Measurements from ENCODE around the gene HSD11B1L.

- TF ChIP-seq POLR2AphosphoS5 (IDR thresholded peaks at IDR 0.05; ENCODE audit: low read depth, low read length) (no peak), REST (IDR thresholded peaks at IDR 0.05; ENCODE audit: insufficient read depth in 1 of 2, low read depth in 2 of 2, low read length in 2 of 2) (no peak), SIN3A (IDR thresholded peaks at IDR 0.05; ENCODE audit: borderline replicate concordance, insufficient read depth, low read length) (no peak), TAF1 (IDR thresholded peaks at IDR 0.05; ENCODE audit: borderline replicate concordance, insufficient read depth, low read length) (no peak), FOXP2 (optimal IDR thresholded peaks at IDR 0.05; ENCODE audit: borderline replicate concordance, extremely low read depth, extremely low read length, insufficient read depth) (no peak)
Observed at GRCh38 chr19:5676105-5676771, 4.6 kb upstream of the HSD11B1L start.
